Osteocyte (in vitro differentiated cells): ENCODE measurements around the gene GJB5. TPM values are rescaled to one million over a fixed set of nuclear protein-coding genes. Genes with fewer than 3 reads are reported as not detected.

Source experiments
- DNase-seq: peaks from one replicate; pipeline ENCODE4 v3.0.0; 2021; ENCODE audit warnings: mixed read lengths; ENCODE audit not compliant: unreplicated experiment; ENCODE audit errors: extremely low spot score
- H3K27ac Mint-ChIP-seq: one replicate; pipeline ENCODE4 v1.8.0; 2021; ENCODE audit warnings: mild to moderate bottlenecking, mixed read lengths; ENCODE audit not compliant: unreplicated experiment
- H3K27me3 Mint-ChIP-seq: one replicate; pipeline ENCODE4 v1.8.0; 2021; ENCODE audit warnings: mixed read lengths; ENCODE audit not compliant: unreplicated experiment
- H3K36me3 Mint-ChIP-seq: one replicate; pipeline ENCODE4 v1.8.0; 2021; ENCODE audit warnings: mixed read lengths; ENCODE audit not compliant: unreplicated experiment
- H3K4me1 Mint-ChIP-seq: one replicate; pipeline ENCODE4 v1.8.0; 2021; ENCODE audit warnings: mixed read lengths; ENCODE audit not compliant: unreplicated experiment
- H3K4me3 Mint-ChIP-seq: one replicate; pipeline ENCODE4 v1.8.0; 2021; ENCODE audit warnings: mild to moderate bottlenecking, moderate library complexity, mixed read lengths; ENCODE audit not compliant: unreplicated experiment
- H3K9me3 Mint-ChIP-seq: one replicate; pipeline ENCODE4 v1.8.0; 2021; ENCODE audit warnings: mixed read lengths; ENCODE audit not compliant: unreplicated experiment
- total RNA-seq: library from RNA; stranded (reverse); gene quantifications from 2 replicates; pipeline ENCODE4 v1.2.1, GENCODE V29; 2021
- TF ChIP-seq, protein P1 (sequence below): fragments of 200-600 bp; sonication (generic); IDR thresholded peaks from 2 replicates; pipeline ENCODE4 v1.5.0; 2021; ENCODE audit warnings: antibody characterized with exemption, mild to moderate bottlenecking, moderate library complexity

Gene GJB5
- total RNA-seq, 1 donor from 2014 or later, result not detected

DNA sequence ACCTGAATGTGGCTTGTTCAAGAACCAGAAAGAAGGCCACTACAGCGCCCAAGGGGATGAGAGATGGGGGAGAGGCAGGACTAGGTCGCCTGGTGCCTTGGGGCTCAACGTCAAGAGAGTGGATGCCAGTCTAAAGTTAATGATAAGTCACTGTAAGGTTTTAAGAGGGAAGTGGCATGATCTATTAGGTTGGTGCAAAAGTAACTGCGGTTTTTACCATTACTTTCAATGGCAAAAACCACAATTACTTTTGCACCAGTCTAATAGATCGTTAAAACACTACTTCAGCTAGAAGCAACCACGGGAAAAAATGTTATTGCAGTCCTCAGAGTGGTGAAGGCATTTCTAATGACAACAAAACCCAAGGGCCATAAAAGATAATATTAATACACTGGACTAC, 23.5 kb downstream of the GJB5 start:
- TF ChIP-seq, protein P1, sequence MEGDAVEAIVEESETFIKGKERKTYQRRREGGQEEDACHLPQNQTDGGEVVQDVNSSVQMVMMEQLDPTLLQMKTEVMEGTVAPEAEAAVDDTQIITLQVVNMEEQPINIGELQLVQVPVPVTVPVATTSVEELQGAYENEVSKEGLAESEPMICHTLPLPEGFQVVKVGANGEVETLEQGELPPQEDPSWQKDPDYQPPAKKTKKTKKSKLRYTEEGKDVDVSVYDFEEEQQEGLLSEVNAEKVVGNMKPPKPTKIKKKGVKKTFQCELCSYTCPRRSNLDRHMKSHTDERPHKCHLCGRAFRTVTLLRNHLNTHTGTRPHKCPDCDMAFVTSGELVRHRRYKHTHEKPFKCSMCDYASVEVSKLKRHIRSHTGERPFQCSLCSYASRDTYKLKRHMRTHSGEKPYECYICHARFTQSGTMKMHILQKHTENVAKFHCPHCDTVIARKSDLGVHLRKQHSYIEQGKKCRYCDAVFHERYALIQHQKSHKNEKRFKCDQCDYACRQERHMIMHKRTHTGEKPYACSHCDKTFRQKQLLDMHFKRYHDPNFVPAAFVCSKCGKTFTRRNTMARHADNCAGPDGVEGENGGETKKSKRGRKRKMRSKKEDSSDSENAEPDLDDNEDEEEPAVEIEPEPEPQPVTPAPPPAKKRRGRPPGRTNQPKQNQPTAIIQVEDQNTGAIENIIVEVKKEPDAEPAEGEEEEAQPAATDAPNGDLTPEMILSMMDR, result no peak
- H3K27me3 Mint-ChIP-seq, result peaks cover 47% of the 10 kb centered on the region
- H3K36me3 Mint-ChIP-seq, result no peaks in the 10 kb centered on the region
- H3K9me3 Mint-ChIP-seq, result no peaks in the 10 kb centered on the region
- H3K4me3 Mint-ChIP-seq, result no peak overlapping the region
- no peak for DNase-seq
- H3K4me1 Mint-ChIP-seq, result peaks cover 4% of the 10 kb centered on the region
- H3K27ac Mint-ChIP-seq, result no peak overlapping the region

DNA sequence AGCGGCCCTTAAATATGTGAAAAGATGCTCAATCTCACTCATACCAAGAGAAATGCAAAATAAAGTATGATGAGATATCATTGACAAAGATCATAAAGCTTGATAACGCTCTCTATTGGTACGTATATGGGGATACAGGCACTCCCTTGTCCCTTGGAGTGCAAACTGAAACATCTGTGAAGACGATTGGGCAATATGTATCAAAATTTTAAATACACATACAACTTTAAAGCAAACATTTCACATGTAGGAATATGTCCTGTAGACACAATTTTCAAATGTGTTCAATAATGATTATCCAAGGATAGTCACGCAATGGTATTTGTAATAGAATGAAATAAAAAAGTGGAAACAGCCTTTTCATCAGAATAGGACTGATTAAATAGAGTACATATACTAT, 24.2 kb downstream of the GJB5 start:
- no peaks in the 10 kb centered on the region for H3K36me3 Mint-ChIP-seq
- peaks cover 4% of the 10 kb centered on the region for H3K4me1 Mint-ChIP-seq
- no peak for DNase-seq
- H3K9me3 Mint-ChIP-seq, result no peaks in the 10 kb centered on the region
- no peak overlapping the region for H3K27ac Mint-ChIP-seq
- peaks cover 49% of the 10 kb centered on the region for H3K27me3 Mint-ChIP-seq
- H3K4me3 Mint-ChIP-seq, result no peak overlapping the region
- TF ChIP-seq, protein P1, result no peak

DNA sequence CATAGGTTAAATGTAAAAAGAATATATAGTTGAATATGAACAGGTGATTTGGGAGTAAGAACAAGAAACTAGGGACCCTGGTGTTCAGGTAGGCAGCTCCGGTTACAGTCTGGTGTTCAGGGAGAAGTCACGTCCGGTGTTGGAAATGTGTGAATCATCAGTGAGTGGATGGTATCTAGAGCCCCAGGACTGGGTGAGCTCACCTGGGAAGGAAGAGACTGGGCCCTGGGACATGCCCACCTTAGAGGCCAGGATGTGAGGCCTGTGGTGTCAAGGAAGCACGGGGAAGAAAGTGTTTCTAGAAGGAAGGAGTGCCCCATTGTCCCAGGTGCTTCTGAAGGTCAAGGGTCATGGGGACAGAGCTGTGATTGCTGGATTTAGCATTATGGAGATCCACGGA, 24.7 kb downstream of the GJB5 start:
- Mint-ChIP-seq H3K9me3 (no peaks in the 10 kb centered on the region), H3K27ac (no peak overlapping the region), H3K36me3 (no peaks in the 10 kb centered on the region), H3K4me3 (no peak overlapping the region), H3K27me3 (peaks cover 49% of the 10 kb centered on the region), H3K4me1 (peaks cover 4% of the 10 kb centered on the region)
- TF ChIP-seq, protein P1, result no peak
- no peak for DNase-seq

DNA sequence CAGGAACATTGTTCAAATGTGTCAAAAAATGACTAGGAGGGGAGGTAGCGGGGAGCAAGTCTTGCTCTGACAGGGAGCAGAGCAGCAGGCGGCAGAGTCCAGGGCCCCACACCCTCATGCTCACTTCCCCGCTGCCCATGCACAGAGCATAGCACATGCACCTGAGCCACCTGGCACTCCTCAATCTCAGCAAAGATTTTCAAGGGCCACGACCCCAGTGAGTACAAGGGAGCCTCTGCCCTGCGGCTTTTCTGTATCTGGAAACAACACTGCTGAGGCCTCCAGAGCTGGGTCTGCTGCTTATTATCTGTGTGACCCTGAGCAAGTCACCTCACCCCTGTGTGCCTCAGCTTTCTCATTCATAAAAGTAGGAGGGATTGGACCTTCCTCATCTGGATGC, 25.1 kb downstream of the GJB5 start:
- no peak for DNase-seq
- Mint-ChIP-seq H3K4me3 (no peak overlapping the region), H3K27ac (no peak overlapping the region), H3K27me3 (peaks cover 49% of the 10 kb centered on the region), H3K36me3 (no peaks in the 10 kb centered on the region), H3K9me3 (no peaks in the 10 kb centered on the region), H3K4me1 (peaks cover 4% of the 10 kb centered on the region)
- TF ChIP-seq, protein P1, result no peak

DNA sequence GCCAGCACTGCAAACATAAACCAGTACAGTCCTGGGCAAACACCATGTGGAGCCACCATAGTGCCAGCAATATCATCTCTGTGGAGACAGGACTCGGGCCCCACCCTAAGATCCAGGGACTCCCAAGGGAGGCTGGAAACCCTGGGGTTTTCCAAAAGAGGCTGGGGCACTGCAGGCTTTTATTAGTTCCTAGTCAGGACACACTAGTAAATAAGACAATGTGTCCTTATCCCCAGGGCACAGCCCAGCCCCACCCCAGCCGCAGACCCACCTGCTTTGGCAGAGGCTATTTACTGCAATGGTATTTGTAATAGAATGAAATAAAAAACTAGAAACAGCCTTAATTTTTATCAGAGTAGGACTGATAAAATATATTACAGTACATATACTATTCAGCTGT, 25.7 kb downstream of the GJB5 start:
- H3K36me3 Mint-ChIP-seq, result no peaks in the 10 kb centered on the region
- TF ChIP-seq, protein P1, result no peak
- H3K4me1 Mint-ChIP-seq, result peaks cover 4% of the 10 kb centered on the region
- no peaks in the 10 kb centered on the region for H3K9me3 Mint-ChIP-seq
- peaks cover 49% of the 10 kb centered on the region for H3K27me3 Mint-ChIP-seq
- H3K4me3 Mint-ChIP-seq, result no peak overlapping the region
- H3K27ac Mint-ChIP-seq, result no peak overlapping the region
- DNase-seq, result no peak
